HG03439 (cell line): Measurements from ENCODE around the gene RPRML.
"Not testable (repeated sequence)": the region's sequence is repeated elsewhere in the genome, so short reads cannot be mapped to it uniquely, and the experiment has no call there.

Source experiments
- ATAC-seq: cut with Tn5 transposase; IDR thresholded peaks from one replicate; pipeline ENCODE4 v1.9.1; 2021; ENCODE audit warnings: mild to moderate bottlenecking, moderate library complexity; ENCODE audit not compliant: unreplicated experiment

The RPRML gene

DNA sequence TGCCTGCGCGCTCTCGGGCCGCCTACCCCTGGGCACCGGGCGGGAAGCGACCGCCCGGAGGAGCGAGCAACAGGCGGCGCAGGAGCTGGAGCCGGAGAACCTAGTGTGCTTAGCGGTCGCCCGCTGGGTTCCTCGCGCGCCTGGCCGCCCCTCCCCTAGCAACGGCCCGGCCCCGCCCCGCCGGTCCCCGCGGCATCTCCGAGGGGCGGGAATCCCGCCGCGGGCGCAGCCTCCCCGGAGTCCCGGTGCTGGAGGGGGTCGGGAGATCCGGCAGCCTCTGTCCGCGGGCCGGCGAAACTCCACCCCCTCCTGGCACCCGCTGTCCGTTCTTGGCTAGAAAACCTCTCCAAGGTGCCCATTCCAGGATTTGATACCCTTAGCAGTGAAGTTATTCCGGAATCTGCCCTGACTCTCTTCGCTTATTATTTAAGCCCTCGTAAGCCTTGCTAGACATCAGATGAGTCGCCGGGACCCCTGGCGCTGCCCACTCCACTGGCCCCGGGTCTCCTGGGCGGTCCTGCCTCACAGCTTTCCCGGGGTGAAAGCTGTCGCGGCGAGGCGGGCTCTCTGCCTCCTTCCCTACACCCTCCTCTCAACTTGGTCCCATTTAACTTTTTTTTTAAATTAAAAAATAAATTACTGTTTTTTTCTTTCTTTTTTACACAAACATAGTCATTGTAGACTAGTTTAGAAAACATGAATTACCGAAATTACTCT is at the start of gene RPRML:
TSS of gene RPRML (minus strand) at position 107 of the 717 bp plus-strand sequence. CDS start 246 bp downstream, outside the sequence.
- no peak for ATAC-seq

DNA sequence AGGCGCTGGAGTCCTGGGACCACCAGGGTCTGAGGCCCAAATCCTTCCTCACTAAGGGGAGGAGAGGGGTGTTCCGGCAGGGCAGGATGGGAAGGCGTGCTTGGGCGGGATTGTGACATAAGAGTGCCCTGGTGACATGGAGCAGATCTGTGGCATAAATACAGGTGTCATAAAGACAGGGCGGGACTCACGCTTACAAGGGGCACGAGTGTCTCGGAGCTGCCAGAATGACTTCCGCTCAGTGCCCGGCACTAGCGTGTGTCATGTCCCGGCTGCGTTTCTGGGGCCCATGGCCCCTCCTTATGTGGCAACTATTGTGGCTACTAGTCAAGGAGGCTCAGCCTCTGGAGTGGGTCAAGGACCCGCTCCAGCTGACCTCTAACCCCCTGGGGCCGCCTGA is 37.9 kb upstream of the RPRML start:
- ATAC-seq: not testable (repeated sequence)

GRCh38 chr17:47013341-47013740 is 34.3 kb upstream of the RPRML start:
- ATAC-seq: no peak

GRCh38 chr17:47012457-47012856 is 33.4 kb upstream of the RPRML start:
- no peak for ATAC-seq

- ATAC-seq: no peak
Observed at GRCh38 chr17:47009759-47010594, 30.9 kb upstream of the RPRML start.

DNA sequence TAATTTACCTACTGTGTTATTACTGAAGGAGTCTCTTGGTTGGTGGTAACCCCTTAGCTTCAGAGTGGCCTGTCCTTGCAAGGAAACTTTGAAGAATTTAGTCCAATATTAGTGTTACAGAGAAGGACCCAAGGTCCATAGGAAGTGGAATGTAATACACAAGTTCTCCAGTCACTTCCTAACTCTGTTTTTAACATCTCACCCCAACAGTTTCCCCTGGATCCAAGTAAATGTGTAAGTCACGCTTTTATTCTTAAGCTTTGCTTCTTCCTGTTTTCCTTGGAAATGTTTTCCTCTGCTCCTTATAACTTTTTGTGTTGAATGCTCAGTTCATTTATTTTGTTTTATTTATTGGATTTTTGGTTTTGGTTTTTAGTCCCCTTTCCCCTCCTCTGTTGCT is 25.9 kb upstream of the RPRML start:
- no peak for ATAC-seq

DNA sequence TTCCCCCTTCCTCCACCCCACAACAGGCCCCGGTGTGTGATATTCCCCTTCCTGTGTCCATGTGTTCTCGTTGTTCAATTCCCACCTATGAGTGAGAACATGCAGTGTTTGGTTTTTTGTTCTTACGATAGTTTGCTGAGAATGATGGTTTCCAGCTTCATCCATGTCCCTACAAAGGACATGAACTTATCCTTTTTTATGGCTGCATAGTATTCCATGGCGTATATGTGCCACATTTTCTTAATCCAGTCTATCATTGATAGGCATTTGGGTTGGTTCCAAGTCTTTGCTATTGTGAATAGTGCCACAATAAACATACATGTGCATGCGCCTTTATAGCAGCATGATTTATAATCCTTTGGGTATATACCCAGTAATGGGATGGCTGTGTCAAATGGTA is 24.8 kb upstream of the RPRML start:
- not testable (repeated sequence) for ATAC-seq

GRCh38 chr17:46995841-46996571 is 17.0 kb upstream of the RPRML start:
- ATAC-seq: no peak

GRCh38 chr17:46994993-46995392 is 15.9 kb upstream of the RPRML start:
- no peak for ATAC-seq

DNA sequence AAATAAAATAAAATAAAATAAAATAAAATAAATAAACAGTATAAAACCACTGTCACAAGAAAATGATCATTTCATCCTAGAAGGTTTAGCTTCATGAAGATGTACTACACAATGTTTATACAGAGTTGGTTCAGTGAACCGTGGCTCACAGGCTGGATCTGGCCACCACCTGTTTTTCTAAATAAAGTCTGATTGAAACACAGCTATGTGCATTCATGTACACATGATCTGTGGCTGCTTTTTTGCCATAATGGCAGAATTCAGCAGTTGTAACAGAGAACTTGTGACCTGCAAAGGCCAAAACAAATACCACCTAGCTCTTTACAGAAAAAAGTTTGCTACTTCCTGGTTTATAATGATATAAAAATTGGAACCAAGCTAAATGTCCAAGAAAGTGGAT is 12.6 kb upstream of the RPRML start:
- no peak for ATAC-seq

- ATAC-seq: no peak
Observed at GRCh38 chr17:46989637-46990431, 10.8 kb upstream of the RPRML start.

DNA sequence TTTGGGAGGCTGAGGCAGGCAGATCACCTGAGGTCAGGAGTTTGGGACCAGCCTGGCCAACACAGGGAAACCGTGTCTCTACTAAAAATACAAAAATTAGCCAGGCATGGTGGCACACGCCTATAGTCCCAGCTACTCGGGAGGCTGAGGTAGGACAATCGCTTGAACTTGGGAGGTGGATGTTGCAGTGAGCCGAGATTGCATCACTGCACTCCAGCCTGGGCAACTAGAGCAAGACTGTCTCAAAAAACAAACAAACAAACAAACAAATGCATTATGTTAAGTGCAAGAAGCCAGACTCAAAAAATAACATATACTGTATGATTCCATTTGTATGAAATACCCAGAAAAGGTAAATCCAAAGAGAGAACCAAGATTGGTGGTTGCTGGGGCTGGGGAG is 8.9 kb upstream of the RPRML start:
- ATAC-seq: not testable (repeated sequence)

- ATAC-seq: no peak
Observed at GRCh38 chr17:46986366-46986765, 7.3 kb upstream of the RPRML start.

GRCh38 chr17:46984892-46985291 is 5.8 kb upstream of the RPRML start:
- ATAC-seq: no peak

DNA sequence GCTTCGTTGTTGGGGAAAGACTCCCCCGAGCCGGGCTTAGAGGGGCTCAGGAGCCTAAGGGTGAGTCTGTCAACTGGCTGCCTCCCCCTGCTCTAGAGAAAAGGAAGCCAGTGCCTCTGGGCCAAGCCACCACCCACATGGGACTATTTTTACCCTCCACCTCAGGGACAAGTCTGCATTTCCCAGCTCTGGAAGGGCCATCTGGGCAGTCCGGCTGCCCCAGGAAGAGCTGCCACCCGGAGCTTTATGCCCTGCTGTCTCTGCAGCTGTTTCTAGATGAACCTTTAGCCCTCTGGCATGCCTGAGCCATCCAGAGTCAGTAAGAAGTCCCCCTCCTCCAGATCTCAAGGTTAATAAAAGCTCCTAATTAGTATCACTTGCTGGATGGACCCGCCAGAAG is 5.3 kb upstream of the RPRML start:
- ATAC-seq: no peak

- ATAC-seq: no peak
Observed at GRCh38 chr17:46983782-46984181, 4.7 kb upstream of the RPRML start.

GRCh38 chr17:46982577-46982976 is 3.5 kb upstream of the RPRML start:
- no peak for ATAC-seq

GRCh38 chr17:46978489-46979146 is 435 bp downstream of the RPRML start:
- no peak for ATAC-seq

- no peak for ATAC-seq
Observed at GRCh38 chr17:46977750-46978488, 1.1 kb downstream of the RPRML start.

DNA sequence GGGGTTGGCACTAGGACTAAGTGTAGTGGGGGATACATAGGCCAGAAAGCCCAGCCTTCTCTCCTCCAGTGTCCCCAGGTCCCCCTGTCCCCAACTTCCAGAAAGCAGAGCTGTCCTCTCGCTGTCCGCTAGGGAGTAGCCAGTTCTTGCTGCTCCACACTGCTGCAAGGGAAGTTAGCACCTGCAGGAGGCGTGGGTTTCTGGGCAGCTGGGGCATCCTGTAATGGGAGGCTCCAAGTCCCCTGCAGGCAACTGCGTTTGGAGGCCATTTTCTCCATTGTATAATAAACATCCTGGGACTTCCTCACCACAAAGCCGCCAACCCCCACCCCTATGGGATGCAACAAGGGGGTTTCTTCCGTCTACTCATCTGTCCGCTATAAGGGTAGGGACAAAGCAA is 1.7 kb downstream of the RPRML start:
- ATAC-seq: no peak
